Measurements from ENCODE around the gene CPXM2. TPM values are rescaled to one million over a fixed set of nuclear protein-coding genes. Genes with fewer than 3 reads are reported as not detected.

The CPXM2 gene
- total RNA-seq, 1 experiment from 2014 or later = not detected

DNA sequence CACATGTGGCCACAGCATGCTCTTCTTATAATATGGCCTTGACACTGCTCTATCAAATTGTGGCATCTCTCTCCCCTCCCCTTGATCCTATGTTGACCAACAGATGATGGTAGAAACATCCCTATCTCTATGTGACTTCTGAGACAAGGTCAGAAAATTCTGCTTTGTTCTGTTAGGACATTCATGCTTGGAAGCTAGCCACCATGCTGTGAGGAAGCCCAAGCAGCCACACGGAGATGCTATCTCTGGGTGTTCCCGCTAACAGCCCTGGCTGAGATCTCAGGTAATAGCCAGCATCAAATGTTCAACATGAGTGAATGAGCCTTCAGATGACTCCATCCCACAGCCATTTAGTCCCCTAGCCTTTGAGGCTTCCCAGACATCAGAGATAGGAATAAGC, 36.8 kb upstream of the CPXM2 start:
- H3K4me1 Mint-ChIP-seq (ENCODE audit: low read depth, unreplicated experiment) = no peaks in the 10 kb centered on the region
- H3K27ac Mint-ChIP-seq (ENCODE audit: unreplicated experiment) = no peak overlapping the region
- DNase-seq = no peak
- peaks cover 32% of the 10 kb centered on the region for H3K27me3 Mint-ChIP-seq (ENCODE audit: unreplicated experiment)
- BruUV-seq (replicated peaks) = no TSS peak
- H3K36me3 Mint-ChIP-seq (ENCODE audit: insufficient read depth, unreplicated experiment) = no peaks in the 10 kb centered on the region
- no peaks in the 10 kb centered on the region for H3K9me3 Mint-ChIP-seq (ENCODE audit: low read depth, unreplicated experiment)
- intact Hi-C loops (cut with micrococcal nuclease; ENCODE audit: unreplicated experiment) = no loop called here
- TF ChIP-seq, protein P1, sequence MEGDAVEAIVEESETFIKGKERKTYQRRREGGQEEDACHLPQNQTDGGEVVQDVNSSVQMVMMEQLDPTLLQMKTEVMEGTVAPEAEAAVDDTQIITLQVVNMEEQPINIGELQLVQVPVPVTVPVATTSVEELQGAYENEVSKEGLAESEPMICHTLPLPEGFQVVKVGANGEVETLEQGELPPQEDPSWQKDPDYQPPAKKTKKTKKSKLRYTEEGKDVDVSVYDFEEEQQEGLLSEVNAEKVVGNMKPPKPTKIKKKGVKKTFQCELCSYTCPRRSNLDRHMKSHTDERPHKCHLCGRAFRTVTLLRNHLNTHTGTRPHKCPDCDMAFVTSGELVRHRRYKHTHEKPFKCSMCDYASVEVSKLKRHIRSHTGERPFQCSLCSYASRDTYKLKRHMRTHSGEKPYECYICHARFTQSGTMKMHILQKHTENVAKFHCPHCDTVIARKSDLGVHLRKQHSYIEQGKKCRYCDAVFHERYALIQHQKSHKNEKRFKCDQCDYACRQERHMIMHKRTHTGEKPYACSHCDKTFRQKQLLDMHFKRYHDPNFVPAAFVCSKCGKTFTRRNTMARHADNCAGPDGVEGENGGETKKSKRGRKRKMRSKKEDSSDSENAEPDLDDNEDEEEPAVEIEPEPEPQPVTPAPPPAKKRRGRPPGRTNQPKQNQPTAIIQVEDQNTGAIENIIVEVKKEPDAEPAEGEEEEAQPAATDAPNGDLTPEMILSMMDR (IDR thresholded peaks at IDR 0.05; ENCODE audit: unreplicated experiment) = no peak
- CTCF ChIA-PET = no interaction called here
- H3K4me3 Mint-ChIP-seq (ENCODE audit: low read depth, unreplicated experiment) = no peak overlapping the region

DNA sequence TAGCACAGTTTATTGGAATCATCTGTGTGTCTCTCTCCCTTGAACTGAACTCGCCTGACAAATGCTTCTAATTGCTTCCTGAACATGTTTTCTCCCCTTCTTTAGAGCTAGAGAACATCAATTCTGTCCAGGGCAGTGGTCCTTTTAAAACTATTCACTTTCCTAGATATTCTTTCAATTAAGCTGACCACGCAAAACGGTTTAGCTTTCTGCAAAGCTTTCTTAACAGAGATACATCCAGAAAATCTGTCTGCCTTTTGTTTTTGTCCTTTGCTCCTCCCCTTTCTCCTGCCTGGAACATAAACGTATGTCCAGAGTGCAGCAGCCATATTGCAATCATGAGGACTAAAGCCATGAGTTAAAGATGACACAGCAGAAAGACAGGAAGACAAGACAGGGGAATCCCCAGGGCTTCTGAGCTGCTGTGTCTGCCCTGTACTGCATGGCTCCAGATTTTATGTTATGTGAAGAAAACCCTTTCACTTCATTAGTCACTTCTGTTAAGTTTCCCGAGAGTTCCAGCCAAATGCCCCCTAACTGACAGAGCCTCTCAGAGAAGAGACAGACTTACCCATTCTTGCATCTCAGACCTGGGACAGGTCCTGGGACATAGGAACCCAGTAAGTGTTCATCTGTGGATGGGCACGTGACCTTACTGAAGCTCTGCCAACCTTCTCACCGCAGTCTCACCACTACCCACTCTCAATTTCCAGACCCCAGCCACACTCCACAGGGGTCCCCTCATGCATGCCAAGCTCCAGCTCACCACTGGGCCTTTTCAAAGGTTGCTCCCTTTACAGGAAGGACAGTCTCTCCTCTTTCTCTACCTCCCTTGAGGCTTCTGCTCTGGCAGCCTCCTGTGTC, 35.0 kb upstream of the CPXM2 start:
- H3K4me3 Mint-ChIP-seq (ENCODE audit: low read depth, unreplicated experiment) = no peak overlapping the region
- no peaks in the 10 kb centered on the region for H3K4me1 Mint-ChIP-seq (ENCODE audit: low read depth, unreplicated experiment)
- peaks cover 50% of the 10 kb centered on the region for H3K27me3 Mint-ChIP-seq (ENCODE audit: unreplicated experiment)
- DNase-seq = no peak
- intact Hi-C loops (cut with micrococcal nuclease; ENCODE audit: unreplicated experiment) = no loop called here
- H3K9me3 Mint-ChIP-seq (ENCODE audit: low read depth, unreplicated experiment) = no peaks in the 10 kb centered on the region
- no TSS peak for BruUV-seq (replicated peaks)
- H3K27ac Mint-ChIP-seq (ENCODE audit: unreplicated experiment) = no peak overlapping the region
- CTCF ChIA-PET = no interaction called here
- H3K36me3 Mint-ChIP-seq (ENCODE audit: insufficient read depth, unreplicated experiment) = no peaks in the 10 kb centered on the region
- TF ChIP-seq, protein P1 (IDR thresholded peaks at IDR 0.05; ENCODE audit: unreplicated experiment) = no peak

DNA sequence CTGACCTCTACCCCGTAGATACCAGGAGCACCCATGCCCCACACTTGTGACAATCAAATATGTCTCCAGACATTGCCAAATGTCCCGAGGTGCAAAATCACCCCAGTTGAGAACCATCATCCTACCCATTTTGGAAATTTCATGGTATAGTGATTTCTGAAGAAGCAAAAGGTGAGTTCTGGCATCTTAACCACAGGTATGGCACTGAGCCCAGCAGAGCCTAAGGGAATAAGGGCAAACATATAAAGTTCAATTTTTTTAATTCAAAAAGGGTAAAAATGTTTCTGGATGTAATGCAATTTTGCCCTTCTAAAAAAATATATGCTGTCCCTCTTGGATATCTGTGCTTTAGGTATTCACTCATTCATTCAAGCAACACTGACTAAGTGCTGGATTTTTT, 30.5 kb upstream of the CPXM2 start:
- Mint-ChIP-seq H3K4me3 (ENCODE audit: low read depth, unreplicated experiment) (no peak overlapping the region), H3K27me3 (ENCODE audit: unreplicated experiment) (peaks cover 56% of the 10 kb centered on the region), H3K36me3 (ENCODE audit: insufficient read depth, unreplicated experiment) (no peaks in the 10 kb centered on the region), H3K4me1 (ENCODE audit: low read depth, unreplicated experiment) (no peaks in the 10 kb centered on the region), H3K27ac (ENCODE audit: unreplicated experiment) (no peak overlapping the region), H3K9me3 (ENCODE audit: low read depth, unreplicated experiment) (peaks cover 2% of the 10 kb centered on the region)
- TF ChIP-seq, protein P1 (IDR thresholded peaks at IDR 0.05; ENCODE audit: unreplicated experiment) = no peak
- no peak for DNase-seq
- BruUV-seq (replicated peaks) = no TSS peak
- intact Hi-C loops (cut with micrococcal nuclease; ENCODE audit: unreplicated experiment) = no loop called here
- CTCF ChIA-PET = no interaction called here

DNA sequence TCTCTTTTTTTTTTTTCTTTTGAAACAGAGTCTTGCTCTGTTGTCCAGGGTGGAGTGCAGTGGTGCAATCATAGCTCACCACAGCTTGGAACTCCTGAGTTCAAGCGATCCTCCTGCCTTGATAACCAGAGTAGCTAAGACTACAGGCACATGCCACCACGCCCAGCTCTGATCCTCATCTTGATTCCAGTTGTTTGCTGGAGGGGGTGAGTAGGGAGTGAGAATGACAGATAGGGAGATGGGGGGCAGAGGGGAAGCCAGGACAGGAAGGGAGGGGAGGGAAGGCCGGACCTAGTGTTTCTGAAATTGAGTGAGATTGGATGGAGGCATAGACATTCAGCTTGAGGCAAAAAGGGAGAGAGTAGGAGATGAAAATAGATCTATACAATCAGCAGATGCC, 25.2 kb upstream of the CPXM2 start:
- no peak overlapping the region for H3K27ac Mint-ChIP-seq (ENCODE audit: unreplicated experiment)
- H3K4me1 Mint-ChIP-seq (ENCODE audit: low read depth, unreplicated experiment) = no peaks in the 10 kb centered on the region
- TF ChIP-seq, protein P1 (IDR thresholded peaks at IDR 0.05; ENCODE audit: unreplicated experiment) = no peak
- H3K27me3 Mint-ChIP-seq (ENCODE audit: unreplicated experiment) = peaks cover 72% of the 10 kb centered on the region
- no peaks in the 10 kb centered on the region for H3K36me3 Mint-ChIP-seq (ENCODE audit: insufficient read depth, unreplicated experiment)
- no peak overlapping the region for H3K4me3 Mint-ChIP-seq (ENCODE audit: low read depth, unreplicated experiment)
- no peak for DNase-seq
- CTCF ChIA-PET = interaction anchor here (0.7 kb wide), 1 partner anchor 936 kb away, joined by 3 read pairs; no protein-coding TSS in a partner anchor
- BruUV-seq (replicated peaks) = no TSS peak
- peaks cover 2% of the 10 kb centered on the region for H3K9me3 Mint-ChIP-seq (ENCODE audit: low read depth, unreplicated experiment)
- intact Hi-C loops (cut with micrococcal nuclease; ENCODE audit: unreplicated experiment) = no loop called here

All from Calu3 (cell line).